KOPT-K1 (cell line): ENCODE results near the gene PAK4.

Experiments used
- H3K27ac ChIP-seq: fragments of 200-600 bp; sonication (generic); 2 replicates; pipeline ENCODE4 v1.5.1; 2016; ENCODE audit warnings: antibody characterized with exemption, mild to moderate bottlenecking, low read depth, low read length; ENCODE audit not compliant: poor library complexity, severe bottlenecking
- H3K36me3 ChIP-seq: fragments of 200-600 bp; sonication (generic); 2 replicates; pipeline ENCODE4 v1.5.1; 2017; ENCODE audit warnings: antibody characterized with exemption, mild to moderate bottlenecking, low read length, moderate library complexity; ENCODE audit not compliant: insufficient read depth
- H3K9me3 ChIP-seq: fragments of 200-600 bp; sonication (generic); 2 replicates; pipeline ENCODE4 v1.5.1; 2017; ENCODE audit warnings: antibody characterized with exemption, low read length, mild to moderate bottlenecking; ENCODE audit not compliant: insufficient read depth, poor library complexity, severe bottlenecking

Gene PAK4

DNA sequence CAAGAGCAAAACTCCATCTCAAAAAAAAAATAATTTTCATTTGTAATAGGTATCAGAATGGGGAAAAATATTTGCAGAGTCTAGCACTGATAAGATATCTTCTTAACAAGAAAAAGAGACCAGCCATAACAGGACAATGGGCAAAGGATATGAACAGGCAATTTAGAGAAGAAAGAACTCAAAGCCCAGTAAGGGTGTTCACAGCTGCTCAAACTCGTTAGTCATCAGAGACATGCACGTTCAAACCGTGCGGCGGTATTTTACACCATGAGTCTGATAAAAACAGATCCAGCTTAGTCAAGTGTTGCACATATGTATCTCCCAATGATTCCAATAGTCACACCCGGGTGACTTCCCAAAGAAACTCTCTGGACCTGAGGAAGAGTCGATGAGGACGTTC is 57.5 kb downstream of the PAK4 start:
- Histone ChIP-seq H3K9me3 (no peaks in the 10 kb centered on the region), H3K36me3 (peaks cover 28% of the 10 kb centered on the region), H3K27ac (no peak overlapping the region)

DNA sequence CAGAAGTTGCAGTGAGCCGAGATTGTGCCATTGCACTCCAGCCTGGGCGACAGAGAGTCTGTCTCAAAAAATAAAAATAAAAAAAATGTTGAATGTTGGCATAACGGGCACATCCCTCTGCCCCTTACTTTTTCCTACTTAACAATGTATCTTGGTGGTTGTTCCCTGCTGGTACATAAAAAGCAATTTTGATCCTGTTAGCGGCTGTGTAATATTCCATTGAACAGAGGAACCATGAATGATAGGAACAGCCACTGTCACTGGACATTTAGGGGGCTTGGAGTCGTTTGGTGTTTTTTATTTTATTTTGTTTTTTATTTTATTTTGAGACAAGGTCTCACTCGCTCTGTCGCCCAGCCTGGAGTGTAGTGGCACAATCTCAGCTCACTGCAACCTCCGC is 60.8 kb downstream of the PAK4 start:
- Histone ChIP-seq H3K27ac (no peak overlapping the region), H3K36me3 (peaks cover 6% of the 10 kb centered on the region; the same call in 1 of the 2 replicates), H3K9me3 (no peaks in the 10 kb centered on the region)

DNA sequence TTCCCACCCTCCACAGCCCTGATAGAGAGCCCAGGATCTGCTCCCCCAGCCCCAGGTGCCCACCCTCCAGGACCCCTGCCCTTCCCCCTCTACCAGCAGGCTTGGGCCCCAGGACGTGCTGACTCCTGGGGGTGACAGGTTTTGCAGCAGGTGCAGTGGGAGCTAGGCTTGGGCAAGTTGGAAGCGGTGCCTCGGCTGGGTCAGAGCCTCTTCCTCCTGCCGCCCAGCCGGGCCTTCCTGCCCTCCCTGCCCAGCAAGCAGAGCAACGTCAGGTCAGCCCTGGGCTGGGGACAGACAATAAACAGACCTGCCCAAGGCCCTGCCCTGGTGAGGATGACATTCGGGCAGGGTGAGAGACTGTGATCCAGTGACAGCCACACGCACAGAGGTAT is 62.0 kb downstream of the PAK4 start:
- H3K36me3 ChIP-seq, result no peaks in the 10 kb centered on the region
- H3K27ac ChIP-seq, result no peak overlapping the region
- H3K9me3 ChIP-seq, result no peaks in the 10 kb centered on the region

DNA sequence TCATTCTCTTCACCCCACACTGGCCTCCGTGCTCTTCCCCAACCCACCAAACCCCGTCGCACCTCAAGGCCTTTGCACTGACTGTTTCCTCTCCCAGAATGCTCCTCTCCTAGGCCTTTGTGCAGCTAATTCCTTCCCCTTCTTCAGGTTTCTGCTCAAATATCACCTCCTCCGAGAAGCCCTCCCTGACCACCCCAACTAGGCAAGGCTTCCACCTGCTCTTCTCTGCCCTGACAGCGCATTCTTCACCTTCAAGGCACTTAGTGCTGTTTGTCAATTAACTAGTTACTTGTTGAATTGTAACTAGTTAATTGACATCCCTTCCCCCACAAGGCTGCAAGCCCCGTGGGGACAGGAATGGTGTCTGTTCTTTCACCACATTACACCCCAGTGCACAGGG is 63.4 kb downstream of the PAK4 start:
- Histone ChIP-seq H3K9me3 (no peaks in the 10 kb centered on the region), H3K36me3 (no peaks in the 10 kb centered on the region), H3K27ac (no peak overlapping the region)

DNA sequence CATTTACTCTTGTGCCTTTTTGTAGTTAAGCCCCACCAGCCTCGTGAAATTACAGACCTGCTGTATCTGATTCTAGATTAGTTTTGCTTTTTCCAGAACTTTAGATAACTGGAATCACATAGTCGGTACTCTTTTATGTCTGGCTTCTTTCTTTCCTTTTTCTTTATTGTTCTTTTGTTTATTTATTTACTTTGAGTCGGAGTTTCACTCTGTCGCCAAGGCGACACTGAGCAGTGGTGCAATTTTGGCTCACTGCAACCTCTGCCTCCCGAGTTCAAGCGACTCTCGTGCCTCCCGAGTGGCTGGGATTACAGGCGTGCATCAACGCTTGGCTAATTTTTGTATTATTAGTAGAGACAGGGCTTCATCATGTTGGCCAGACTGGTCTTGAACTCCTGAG is 65.2 kb downstream of the PAK4 start:
- Histone ChIP-seq H3K36me3 (no peaks in the 10 kb centered on the region), H3K27ac (no peak overlapping the region), H3K9me3 (no peaks in the 10 kb centered on the region)

DNA sequence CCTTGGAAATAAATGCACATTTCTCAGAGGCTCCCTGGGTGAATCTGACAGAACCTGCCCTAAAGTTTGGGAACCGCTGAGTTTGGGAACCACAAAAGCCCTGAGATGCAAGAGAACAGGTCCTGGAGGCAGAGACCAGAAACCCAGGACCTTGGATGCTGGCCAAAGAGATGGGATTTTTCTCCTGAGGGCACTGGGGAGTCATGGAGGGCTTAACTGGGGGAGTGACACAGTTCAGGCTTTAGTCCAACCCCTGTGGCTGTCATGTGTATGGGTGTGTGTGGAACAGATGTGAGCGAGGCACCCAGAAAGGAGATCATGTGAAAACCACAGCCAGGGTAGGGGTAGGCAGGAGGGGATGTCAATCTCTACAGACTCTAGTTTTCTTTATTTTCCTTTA is 67.3 kb downstream of the PAK4 start:
- H3K27ac ChIP-seq, result no peak overlapping the region
- H3K36me3 ChIP-seq, result no peaks in the 10 kb centered on the region
- no peaks in the 10 kb centered on the region for H3K9me3 ChIP-seq

DNA sequence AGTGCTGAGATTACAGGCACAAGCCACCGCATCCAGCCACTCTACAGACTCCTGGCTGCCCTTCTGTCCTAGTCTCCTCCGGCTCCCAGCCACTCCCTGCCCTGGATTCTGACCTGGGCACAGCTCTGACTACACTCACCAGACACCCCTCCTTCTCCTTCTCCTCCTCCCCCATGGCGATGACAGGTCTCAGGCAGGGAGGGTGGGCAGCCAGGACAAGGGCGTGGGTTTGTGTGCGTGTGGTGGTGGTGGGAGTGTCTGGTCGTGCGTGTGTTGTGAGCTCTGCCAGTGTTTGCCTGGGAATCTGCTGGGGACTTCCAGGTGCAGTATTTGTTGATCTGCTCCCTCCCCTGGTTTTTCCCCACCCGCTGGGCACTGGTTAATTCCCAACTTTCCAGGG is 68.2 kb downstream of the PAK4 start:
- H3K27ac ChIP-seq, result no peak overlapping the region

DNA sequence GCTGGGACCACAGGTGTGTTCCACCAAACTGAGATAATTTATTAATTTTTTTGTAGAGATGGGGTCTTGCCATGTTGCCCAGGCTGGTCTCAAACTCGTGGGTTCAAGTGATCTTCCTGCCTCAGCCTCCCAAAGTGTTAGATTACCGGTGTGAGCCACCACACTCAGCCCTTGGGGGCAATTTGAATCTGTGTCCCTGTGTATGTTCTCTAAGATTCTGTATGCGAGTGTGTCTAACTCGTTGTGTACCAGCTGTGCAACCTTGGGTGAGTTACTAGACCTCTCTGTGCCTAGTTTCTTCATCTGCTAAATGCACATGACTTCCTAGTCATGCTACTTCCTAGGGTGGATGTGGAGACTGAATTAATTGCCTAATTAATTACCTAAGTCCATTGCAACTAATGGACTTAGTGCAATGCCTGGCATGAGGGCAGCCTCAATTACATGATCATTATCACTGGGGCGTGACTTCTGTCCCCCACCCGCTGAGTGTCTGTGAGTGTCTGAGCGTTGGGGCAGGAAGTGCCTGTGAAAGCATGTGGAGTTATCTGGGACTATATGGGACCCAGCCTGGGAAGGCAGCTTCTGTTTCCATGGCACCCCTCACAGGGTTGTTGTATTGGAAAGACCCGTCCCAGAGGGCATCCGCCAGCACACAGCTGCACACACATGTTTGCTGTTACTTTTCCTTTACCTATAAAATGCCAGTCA is 69.4 kb downstream of the PAK4 start:
- Histone ChIP-seq H3K9me3 (no peaks in the 10 kb centered on the region), H3K27ac (no peak overlapping the region)

More for the DNA sequence above, 68.2 kb downstream of the PAK4 start:
- Histone ChIP-seq H3K36me3 (no peaks in the 10 kb centered on the region), H3K9me3 (no peaks in the 10 kb centered on the region)

DNA sequence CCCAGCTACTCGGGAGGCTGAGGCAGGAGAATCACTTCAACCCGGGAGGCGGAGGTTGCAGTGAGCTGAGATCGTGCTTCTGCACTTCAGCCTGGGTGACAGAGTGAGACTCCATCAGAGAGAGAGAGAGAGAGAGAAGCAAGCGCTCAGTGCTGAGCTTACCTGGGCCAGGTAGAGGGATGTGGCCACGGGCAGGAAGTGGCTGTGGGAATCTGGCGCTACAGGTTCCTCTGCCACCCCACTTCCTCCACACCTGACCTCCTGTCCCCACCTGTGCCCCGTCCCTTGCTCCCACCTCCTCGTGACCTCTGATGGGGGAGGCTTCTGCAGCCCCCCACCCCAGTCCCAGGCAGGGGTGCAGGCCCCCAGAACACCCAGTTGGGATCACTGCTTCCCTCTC is 70.2 kb downstream of the PAK4 start:
- Histone ChIP-seq H3K27ac (no peak overlapping the region), H3K9me3 (no peaks in the 10 kb centered on the region), H3K36me3 (no peaks in the 10 kb centered on the region)

More for the DNA sequence above, 69.4 kb downstream of the PAK4 start:
- H3K36me3 ChIP-seq, result no peaks in the 10 kb centered on the region

DNA sequence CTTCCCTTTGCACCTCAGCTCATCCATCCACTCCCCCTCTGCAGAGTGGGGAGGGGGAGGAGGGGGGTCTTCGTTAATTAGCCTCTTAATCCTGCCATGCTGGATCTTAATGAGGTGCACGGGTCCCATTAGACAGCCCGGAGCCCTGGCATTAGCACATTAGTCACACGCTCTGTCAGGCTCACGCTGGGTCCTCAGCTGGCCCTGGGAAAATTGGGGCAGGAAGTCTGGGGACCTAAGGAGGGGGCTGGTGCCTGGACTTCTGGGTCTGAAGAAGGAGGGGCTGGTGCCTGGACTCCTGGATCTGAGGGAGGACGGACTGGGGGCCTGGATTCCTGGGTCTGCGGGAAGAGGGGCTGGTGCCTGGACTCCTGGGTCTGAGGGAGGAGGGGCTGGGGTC is 70.7 kb downstream of the PAK4 start:
- Histone ChIP-seq H3K36me3 (no peaks in the 10 kb centered on the region), H3K9me3 (no peaks in the 10 kb centered on the region), H3K27ac (no peak overlapping the region)

DNA sequence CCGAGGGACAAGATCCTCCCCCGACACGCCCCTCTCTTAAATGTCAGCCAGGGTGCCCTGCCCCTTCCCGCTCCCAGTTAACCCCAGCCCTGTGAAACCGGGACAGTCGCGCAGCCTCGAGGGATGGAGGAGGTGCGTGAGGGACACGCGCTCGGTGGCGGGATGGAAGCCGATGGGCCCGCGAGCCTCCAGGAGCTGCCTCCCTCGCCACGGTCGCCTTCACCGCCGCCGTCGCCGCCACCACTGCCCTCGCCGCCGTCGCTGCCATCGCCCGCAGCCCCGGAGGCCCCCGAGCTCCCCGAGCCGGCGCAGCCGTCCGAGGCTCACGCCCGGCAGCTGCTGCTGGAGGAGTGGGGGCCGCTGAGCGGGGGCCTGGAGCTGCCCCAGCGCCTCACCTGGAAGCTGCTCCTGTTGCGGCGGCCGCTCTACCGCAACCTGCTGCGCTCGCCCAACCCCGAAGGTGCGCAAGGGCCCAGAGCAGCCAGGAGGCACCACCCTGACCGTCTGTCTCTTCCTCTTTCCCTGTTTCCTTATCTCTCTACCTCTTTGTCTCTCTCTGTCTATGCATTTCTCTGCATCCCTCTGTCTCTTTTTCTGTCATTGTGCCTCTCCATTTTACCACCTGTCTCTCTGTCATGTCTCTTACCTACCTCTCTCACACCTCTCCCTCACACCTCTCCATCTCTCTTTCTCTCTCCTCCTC is 71.4 kb downstream of the PAK4 start, which contains the start of gene NCCRP1:
Gene NCCRP1 (plus strand): TSS at position 105 of the 703 bp plus-strand sequence. CDS start 19 bp downstream, at position 124.
- no peaks in the 10 kb centered on the region for H3K36me3 ChIP-seq
- H3K27ac ChIP-seq, result no peak within 1 kb of the TSS

DNA sequence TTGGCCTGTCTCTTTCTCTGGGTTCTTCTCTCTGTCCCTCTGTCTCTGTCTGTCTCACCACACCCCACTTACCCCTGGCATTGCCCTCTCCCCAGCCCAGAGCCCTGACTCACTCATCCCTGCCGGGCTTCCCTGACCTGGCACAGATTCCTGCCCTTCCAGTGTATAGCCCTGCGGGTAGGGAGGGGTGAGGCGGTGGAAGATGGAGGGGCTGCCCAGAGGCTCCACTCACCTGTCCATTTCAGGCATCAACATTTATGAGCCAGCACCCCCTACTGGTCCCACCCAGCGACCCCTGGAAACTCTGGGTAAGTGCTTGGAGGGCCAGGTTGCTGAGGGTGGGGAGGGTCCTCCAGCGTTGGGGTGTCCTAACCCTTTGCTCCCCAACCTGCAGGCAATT is 72.2 kb downstream of the PAK4 start:
- Histone ChIP-seq H3K36me3 (no peaks in the 10 kb centered on the region), H3K9me3 (no peaks in the 10 kb centered on the region), H3K27ac (no peak overlapping the region)

More for the DNA sequence above, 71.4 kb downstream of the PAK4 start, which contains the start of gene NCCRP1:
- H3K9me3 ChIP-seq, result no peaks in the 10 kb centered on the region

DNA sequence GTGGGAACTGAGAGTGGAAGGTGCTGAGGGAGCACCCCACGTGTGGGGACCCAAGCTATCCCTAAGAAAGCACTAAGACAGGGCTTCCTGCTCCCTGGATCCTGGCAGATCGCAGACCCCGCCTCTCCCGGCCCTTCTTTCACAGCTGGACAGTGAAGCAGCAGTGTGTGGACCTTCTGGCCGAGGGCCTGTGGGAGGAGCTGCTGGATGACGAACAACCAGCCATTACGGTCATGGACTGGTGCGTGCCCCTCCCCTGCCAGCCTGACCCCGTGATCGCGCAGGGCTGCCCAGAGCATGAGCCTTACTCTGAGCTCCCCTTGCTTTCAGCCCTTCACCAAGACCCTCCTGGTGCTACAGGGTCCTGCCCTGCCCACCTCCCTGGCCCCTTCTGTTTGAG is 73.4 kb downstream of the PAK4 start:
- Histone ChIP-seq H3K9me3 (no peaks in the 10 kb centered on the region), H3K27ac (no peak overlapping the region), H3K36me3 (no peaks in the 10 kb centered on the region)

DNA sequence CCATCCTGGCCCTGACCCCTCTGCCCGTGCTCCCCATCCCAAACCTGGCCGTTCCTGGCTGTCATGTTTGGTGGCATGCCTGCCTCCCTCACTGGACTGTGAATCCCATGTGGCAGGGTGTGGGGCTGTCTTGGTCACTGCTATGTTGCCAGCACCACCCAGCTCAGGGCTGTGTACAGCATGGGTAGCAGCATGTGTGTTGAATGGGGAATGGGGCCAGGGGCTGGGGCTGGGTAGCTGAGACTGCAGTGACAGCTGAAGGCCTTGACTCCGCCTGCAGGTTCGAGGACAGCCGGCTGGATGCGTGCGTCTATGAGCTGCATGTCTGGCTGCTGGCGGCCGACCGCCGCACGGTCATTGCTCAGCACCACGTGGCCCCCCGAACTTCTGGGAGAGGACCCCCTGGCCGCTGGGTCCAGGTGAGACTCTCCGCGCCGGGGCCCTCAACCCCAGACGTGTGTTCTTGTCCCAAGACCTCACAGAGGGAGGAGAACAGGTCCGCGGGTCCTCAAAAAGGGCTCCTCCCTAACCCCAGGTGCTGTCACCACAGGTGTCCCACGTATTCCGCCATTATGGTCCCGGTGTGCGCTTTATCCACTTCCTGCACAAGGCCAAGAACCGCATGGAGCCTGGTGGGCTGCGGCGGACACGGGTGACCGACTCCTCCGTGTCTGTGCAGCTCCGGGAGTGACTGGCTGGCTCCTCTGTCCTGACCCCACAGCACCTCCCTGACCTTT is 74.6 kb downstream of the PAK4 start:
- no peaks in the 10 kb centered on the region for H3K36me3 ChIP-seq
- no peak overlapping the region for H3K27ac ChIP-seq
- H3K9me3 ChIP-seq, result no peaks in the 10 kb centered on the region

DNA sequence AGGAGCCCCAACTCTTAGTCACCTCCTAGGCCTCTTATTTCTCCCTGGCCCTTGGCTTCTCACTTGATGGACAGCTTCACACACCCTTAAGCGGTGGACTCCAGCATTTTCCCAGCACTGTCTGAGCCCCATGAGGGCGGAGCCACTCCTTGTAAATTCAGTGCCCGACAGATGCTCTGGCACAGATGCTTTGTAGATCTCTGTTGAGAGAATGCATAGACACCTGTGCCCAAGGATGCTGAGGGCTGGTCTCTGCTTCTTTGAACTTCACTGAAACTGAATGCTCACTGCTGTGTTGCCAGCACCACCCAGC is 75.2 kb downstream of the PAK4 start:
- Histone ChIP-seq H3K9me3 (no peaks in the 10 kb centered on the region), H3K36me3 (no peaks in the 10 kb centered on the region), H3K27ac (no peak overlapping the region)
